Cardiac muscle cell (in vitro differentiated cells and primary cell): Measurements from ENCODE around the gene DTNA. TPM values are rescaled to one million over a fixed set of nuclear protein-coding genes. Genes with fewer than 3 reads are reported as not detected.
A peak's percentile ranks its signal among the peaks of the same experiment; 100 is the strongest.

ENCODE experiments used
- DNase-seq, 2 donors: peaks; one replicate each; pipeline versions ENCODE4 v3.0.0 to v3.0.0-alpha.2; 2010 to 2017; ENCODE audit warnings: low read depth in 1 of 2, low spot score in 1 of 2
- H3K27ac ChIP-seq: fragments of 200-600 bp; sonication (generic); 2 replicates; pipeline ENCODE4 v1.5.1; 2016
- H3K27me3 ChIP-seq: fragments of 200-600 bp; sonication (generic); 2 replicates; pipeline ENCODE4 v1.6.0; 2016; ENCODE audit warnings: control low read depth
- H3K36me3 ChIP-seq: fragments of 200-600 bp; sonication (generic); 2 replicates; pipeline ENCODE4 v1.5.1; 2016; ENCODE audit warnings: control low read depth
- H3K4me1 ChIP-seq: fragments of 200-600 bp; sonication (generic); 2 replicates; pipeline ENCODE4 v1.8.1; 2017; ENCODE audit warnings: low read depth, mild to moderate bottlenecking, mixed run types
- H3K4me3 ChIP-seq: fragments of 200-600 bp; sonication (generic); 2 replicates; pipeline ENCODE4 v1.5.1; 2016; ENCODE audit warnings: mild to moderate bottlenecking
- H3K9me3 ChIP-seq: fragments of 200-600 bp; sonication (generic); 2 replicates; pipeline ENCODE4 v1.5.1; 2017; ENCODE audit warnings: low read depth, mild to moderate bottlenecking, control low read depth
- polyA plus RNA-seq: library from polyadenylated mRNA; unstranded; fragments of >200 nt; fragmentation: Nextera tagmentation; extraction: Ambion mirVana; gene quantifications from 2 replicates; pipeline ENCODE4 v1.2.1, GENCODE V29; 2016
- total RNA-seq: library from RNA; depleted of rRNA; stranded (reverse); fragments of >200 nt; gene quantifications from 2 replicates; pipeline ENCODE4 v1.2.3, GENCODE V29; 2016
- TF ChIP-seq, protein P1 (sequence below): IDR thresholded peaks from 2 replicates; pipeline ENCODE4 v1.5.1; 2012; ENCODE audit warnings: low read depth, mild to moderate bottlenecking, low read length

DTNA gene
- total and polyA plus RNA-seq, 2 experiments from 2014 or later: 19.6 to 34.6 TPM

DNA sequence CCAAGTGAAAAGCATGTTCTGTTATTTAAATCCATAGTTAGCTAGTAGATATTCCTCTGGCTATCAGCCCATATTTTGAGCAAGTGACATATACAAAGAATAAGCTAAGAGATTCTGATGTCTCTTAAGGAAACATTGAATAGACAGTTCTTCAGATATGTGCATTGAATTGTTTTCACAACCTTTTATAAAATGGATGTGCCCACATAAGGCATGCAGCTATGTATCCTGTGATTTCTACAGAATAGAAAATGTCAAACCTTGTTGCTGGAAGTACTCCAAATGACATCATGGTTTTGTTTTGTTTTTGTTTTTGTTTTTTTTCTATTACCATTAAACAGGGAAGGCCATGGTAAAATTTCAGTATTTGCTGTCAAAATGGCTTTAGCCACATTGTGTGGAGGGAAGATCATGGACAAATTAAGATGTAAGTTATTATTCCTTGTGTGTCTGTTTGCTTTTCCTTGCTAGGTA lies 95.8 kb downstream of the DTNA start:
- H3K36me3 ChIP-seq: no peaks in the 10 kb centered on the region
- H3K4me3 ChIP-seq: no peak overlapping the region
- H3K27me3 ChIP-seq: no peaks in the 10 kb centered on the region
- H3K27ac ChIP-seq: no peak overlapping the region
- H3K4me1 ChIP-seq: no peaks in the 10 kb centered on the region
- TF ChIP-seq, protein P1, sequence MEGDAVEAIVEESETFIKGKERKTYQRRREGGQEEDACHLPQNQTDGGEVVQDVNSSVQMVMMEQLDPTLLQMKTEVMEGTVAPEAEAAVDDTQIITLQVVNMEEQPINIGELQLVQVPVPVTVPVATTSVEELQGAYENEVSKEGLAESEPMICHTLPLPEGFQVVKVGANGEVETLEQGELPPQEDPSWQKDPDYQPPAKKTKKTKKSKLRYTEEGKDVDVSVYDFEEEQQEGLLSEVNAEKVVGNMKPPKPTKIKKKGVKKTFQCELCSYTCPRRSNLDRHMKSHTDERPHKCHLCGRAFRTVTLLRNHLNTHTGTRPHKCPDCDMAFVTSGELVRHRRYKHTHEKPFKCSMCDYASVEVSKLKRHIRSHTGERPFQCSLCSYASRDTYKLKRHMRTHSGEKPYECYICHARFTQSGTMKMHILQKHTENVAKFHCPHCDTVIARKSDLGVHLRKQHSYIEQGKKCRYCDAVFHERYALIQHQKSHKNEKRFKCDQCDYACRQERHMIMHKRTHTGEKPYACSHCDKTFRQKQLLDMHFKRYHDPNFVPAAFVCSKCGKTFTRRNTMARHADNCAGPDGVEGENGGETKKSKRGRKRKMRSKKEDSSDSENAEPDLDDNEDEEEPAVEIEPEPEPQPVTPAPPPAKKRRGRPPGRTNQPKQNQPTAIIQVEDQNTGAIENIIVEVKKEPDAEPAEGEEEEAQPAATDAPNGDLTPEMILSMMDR: no peak
- no peak for DNase-seq
- no peaks in the 10 kb centered on the region for H3K9me3 ChIP-seq

DNA sequence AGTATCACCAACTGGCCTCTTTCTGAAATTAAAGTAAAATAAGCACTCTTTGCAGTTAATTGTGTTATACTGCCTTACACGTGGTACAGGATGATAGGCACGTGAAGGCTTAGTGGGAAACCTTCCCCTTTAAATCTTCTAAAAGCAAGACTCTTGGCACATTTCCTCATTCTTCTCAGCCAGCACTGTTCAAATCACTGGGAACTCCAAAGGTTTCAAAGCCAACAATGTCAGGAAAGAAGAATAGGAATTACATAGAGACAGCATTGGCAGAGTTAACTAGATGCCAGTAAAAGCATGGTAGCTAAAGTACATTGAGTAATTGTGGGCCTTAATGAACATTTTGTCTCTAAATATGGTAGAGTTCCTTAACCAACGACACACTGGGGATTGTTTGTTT lies 96.4 kb downstream of the DTNA start:
- no peaks in the 10 kb centered on the region for H3K4me1 ChIP-seq
- peak in 1 of 2 donors; percentile 16 for DNase-seq
- H3K9me3 ChIP-seq: no peaks in the 10 kb centered on the region
- no peak overlapping the region for H3K27ac ChIP-seq
- TF ChIP-seq, protein P1: no peak
- no peak overlapping the region for H3K4me3 ChIP-seq
- no peaks in the 10 kb centered on the region for H3K27me3 ChIP-seq
- H3K36me3 ChIP-seq: no peaks in the 10 kb centered on the region

DNA sequence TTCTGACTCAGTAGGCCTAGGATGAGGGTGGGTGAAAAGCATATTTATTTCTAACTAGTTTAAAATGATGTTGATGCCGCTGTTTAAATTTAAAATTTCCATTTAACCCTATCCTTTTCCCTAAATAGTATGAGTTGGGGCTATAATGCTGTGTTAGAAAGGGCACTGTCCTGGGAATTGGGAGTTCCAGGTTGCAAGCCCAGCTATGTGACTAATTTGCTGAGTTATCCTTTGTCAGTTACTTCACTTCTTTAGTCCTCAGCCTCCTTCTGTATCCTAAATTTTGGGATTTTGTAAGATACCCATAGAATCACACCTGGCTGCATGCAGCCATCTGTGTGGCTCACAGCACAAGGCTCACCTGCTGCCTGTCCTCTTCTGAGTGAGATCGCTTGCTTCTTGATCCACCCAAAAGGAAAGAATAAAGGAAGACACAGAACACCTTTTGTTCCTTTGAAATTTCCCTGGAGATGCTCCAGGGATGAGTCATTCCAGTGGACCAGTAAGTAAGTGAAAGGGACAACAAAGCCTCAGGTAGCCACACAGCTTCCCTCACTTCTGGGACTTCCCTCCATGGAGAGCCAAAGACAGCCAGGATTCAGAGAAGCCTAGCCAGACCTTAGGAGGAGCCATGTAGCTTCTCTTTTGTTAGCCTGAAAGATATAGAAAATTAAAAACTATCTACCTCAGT lies 97.2 kb downstream of the DTNA start:
- TF ChIP-seq, protein P1: no peak
- DNase-seq: no peak

DNA sequence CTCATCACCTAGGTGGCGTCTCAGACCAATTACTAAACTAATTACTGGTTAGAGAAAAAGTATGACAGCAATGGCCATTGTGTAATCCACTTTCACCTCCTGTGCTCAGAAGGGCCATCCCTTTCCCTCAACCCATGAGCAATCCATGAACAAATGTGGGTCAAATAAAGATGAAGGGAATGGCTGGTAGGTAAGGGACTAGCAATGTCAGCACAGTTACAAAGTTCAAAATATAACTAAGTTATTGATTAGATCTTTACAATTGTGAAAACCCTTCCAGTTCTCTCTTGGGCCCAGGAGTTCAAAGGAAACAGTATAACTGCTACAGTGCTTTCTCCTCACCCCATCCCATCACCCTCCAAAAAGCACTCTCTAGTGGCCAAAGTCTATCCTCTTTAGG lies 98.3 kb downstream of the DTNA start:
- H3K27me3 ChIP-seq: no peaks in the 10 kb centered on the region
- no peak overlapping the region for H3K4me3 ChIP-seq
- H3K4me1 ChIP-seq: no peaks in the 10 kb centered on the region
- TF ChIP-seq, protein P1: no peak
- H3K27ac ChIP-seq: no peak overlapping the region
- no peaks in the 10 kb centered on the region for H3K9me3 ChIP-seq
- H3K36me3 ChIP-seq: no peaks in the 10 kb centered on the region
- DNase-seq: no peak

More for the DNA sequence above, 97.2 kb downstream of the DTNA start:
- no peak overlapping the region for H3K4me3 ChIP-seq
- no peaks in the 10 kb centered on the region for H3K27me3 ChIP-seq
- H3K9me3 ChIP-seq: no peaks in the 10 kb centered on the region
- no peaks in the 10 kb centered on the region for H3K36me3 ChIP-seq
- H3K4me1 ChIP-seq: no peaks in the 10 kb centered on the region
- no peak overlapping the region for H3K27ac ChIP-seq

DNA sequence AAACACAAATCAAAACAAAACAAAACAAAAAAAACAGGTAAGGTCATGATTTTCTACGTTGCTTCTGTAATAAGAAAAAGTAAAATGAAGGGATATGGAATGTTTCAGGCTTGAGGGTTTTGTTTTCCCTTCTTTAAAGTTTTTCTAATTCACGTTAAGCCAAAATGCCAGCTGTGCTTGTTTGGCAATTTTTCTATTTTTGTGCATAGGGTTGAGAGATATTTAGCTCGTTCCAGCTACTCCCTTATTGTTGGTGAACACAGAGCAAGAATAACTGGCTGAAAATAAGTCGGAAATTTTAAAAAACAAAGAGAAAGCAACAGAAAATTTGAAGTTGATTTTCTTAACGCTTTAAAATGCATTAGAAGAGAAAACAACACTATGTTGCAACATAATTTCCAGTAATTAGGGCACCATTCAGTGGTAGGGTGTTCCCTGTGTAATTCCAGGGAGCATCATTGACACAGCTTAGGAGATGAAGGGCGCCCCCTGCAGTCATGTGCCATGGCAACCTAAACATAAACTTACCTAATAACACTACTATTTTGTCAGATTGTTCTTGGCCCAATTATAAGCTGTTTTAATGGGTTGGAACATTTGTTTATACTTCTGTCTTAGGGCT lies 99.5 kb downstream of the DTNA start:
- TF ChIP-seq, protein P1: peak; percentile 68

More for the DNA sequence above, 99.5 kb downstream of the DTNA start:
- no peaks in the 10 kb centered on the region for H3K4me1 ChIP-seq
- H3K36me3 ChIP-seq: no peaks in the 10 kb centered on the region
- H3K27ac ChIP-seq: no peak overlapping the region
- no peak overlapping the region for H3K4me3 ChIP-seq
- peak; percentile 25 to 72 for DNase-seq
- no peaks in the 10 kb centered on the region for H3K27me3 ChIP-seq
- no peaks in the 10 kb centered on the region for H3K9me3 ChIP-seq
